Hypothalamus (tissue), 51 donors: ENCODE measurements around the gene CACNA1C.

Experiments used
- DNase-seq, 51 donors: peaks; one replicate each; lab custom pipeline; 2025; lab: John Stamatoyannopoulos, UW

CACNA1C gene

GRCh38 chr12:2393016-2393415 is 340.2 kb downstream of the CACNA1C start:
- peak in 7 of 51 donors; percentile 10 to 31 (median 17) for DNase-seq

GRCh38 chr12:2393996-2394395 is 341.2 kb downstream of the CACNA1C start:
- DNase-seq = no peak

- DNase-seq = peak in 8 of 51 donors; percentile 1 to 31 (median 14)
Observed at GRCh38 chr12:2395354-2395977, 342.7 kb downstream of the CACNA1C start.

DNA sequence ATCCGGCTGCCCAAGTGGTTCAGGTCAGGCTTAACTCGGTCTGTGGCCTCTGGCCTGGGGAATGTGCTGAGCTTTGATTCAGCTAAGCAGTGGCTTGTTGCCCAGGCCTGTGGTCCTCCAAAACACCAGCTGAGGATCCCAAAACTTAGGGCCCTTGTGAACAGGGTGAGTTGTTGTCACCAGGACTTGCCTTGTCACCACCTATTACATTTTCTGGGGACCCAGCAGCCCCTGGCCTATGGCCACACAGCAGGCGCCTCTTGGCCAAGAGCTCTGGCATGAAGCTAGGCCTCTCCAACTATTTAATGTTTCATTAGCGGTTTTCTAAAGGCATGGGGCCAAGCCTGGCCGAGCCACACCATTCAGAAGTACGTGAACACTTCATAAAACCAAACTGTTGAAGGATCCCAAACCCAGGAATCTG is 343.7 kb downstream of the CACNA1C start:
- peak in 3 of 51 donors; percentile 6 to 19 (median 7) for DNase-seq

- DNase-seq = peak in 5 of 51 donors; percentile 7 to 40 (median 21)
Observed at GRCh38 chr12:2397356-2398045, 344.7 kb downstream of the CACNA1C start.

GRCh38 chr12:2401040-2401439 is 348.3 kb downstream of the CACNA1C start:
- no peak for DNase-seq

DNA sequence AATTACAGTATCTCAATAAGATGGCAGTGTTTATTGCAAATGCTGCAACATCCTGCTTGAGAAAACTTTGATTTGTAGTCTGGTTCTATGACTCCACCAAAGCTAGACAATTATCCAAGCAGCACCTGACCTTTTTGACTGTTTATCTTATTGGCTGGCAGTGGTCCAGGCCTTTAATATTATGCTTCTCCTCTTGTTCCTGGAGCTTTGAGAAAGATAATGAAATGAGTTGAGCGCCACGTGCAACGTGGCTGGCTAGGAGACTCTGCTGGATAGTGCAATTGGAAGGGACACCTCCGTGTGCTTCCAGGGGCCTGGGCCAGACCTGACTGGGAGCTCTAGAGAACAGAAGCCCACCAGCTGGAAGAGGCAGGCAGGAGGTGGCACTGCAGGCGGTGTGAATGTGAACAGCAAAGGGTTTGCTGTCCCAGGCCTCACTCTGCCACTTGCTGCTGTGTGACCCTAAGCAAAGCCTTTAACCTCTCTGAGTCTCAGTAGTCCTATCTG is 349.3 kb downstream of the CACNA1C start:
- no peak for DNase-seq

DNA sequence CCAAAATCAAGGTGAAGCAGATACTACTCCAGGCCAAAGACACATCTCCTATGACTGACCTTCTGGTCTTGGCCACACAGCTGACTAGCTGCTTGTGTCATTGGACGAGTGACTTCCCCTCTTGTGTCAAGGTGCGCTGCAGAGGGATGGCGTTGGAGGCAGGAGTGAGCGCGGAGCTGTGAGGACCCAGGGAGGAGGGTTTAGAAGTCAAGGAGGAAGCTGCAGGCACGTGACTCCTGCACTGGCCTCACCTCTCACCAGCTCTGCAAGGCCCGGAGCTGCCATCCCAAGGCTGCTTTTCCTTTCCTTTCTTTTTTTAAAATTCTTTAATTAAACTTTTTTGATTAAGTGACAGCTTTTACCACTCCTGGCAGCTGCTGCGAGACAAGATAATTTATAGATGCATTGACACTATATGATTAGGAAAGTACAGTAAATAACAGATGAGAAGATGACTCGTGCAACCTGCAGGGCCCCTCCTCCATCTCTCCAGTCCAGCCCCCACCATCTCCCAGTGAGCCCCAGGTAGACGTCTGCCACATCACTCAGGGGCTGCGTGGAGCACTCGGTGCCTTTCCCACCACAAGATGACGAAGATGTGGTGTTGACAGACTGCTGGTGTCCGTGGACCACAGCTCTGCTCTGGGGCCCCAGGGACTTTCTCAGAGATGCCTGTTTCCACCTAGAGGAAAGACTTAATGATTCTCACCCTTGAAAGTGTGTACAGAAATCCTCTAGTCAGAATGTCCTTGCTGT is 350.6 kb downstream of the CACNA1C start:
- no peak for DNase-seq

DNA sequence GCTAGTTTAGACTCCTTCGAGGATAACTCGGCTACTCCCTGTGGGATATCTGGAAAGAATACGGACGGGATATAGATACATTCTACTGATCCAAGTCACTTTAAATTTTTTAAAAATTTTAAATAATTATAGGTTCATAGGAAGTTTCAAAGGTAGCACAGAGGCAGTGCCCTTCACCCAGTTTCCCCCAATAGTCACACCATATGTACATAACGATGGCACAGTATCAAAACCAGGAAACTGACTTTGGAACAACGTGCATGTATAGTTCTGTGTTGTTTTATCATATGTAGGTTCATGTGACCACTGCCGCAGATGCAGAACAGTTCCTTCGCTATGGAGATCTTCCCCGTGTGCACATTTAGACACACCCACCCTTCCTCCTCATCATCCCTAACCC is 352.3 kb downstream of the CACNA1C start:
- no peak for DNase-seq

DNA sequence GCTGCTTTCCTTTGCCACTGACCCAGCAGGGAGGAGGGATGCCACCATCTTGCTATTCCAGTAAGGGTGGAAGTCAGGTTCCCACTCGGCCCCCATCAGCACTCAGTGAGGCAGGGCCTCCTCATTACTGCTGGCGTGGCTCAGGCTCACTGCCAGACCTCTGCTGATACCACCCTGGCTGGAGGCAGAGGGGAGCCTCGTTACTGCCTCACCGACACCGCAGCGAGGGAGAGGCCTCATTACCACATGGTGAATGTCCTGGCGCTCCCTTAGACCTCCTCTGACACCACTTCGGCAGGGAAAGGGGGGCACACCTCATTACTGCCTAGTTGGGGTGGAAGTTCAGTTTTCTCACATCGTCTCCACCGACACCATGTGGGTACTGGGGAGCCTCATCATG is 354.1 kb downstream of the CACNA1C start:
- no peak for DNase-seq

DNA sequence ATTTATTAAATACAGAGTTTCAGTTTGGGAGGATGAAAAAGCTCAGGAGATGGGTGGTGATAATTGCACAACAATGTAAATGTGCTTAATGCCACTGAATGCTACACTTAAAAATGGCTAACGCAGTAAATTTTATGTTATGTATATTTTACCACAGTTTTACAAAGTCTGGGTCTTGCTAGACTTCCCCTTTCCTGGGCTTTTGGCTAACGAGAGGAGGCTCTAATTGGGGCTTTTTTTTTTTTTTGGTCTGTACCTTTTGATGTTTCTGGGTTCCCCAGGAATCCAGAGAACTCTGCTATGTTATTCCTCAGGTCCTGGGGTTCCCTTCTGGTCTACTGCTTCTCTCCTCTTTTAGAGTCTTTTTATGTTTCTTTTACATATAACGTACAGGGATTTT is 355.5 kb downstream of the CACNA1C start:
- no peak for DNase-seq

GRCh38 chr12:2409656-2410265 is 357.0 kb downstream of the CACNA1C start:
- DNase-seq = peak in 1 of 51 donors; percentile 54

DNA sequence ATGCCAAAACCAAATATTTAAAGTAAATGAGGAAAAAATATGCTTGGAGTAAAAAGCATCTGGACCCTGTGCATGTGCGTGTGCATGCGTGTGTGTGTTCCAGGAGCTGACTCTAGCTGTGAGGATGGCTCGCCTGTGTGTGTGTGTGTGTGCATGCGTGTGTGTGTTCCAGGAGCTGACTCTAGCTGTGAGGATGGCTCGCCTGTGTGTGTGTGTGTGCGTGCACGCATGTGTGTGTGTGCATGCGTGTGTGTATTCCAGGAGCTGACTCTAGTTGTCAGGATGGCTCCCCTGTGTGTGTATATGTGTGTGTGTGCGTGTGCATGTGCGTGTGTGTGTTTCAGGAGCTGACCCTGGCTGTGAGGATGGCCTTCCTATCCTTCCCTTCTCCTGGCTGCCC is 357.7 kb downstream of the CACNA1C start:
- DNase-seq = no peak

GRCh38 chr12:2411011-2411410 is 358.2 kb downstream of the CACNA1C start:
- no peak for DNase-seq

DNA sequence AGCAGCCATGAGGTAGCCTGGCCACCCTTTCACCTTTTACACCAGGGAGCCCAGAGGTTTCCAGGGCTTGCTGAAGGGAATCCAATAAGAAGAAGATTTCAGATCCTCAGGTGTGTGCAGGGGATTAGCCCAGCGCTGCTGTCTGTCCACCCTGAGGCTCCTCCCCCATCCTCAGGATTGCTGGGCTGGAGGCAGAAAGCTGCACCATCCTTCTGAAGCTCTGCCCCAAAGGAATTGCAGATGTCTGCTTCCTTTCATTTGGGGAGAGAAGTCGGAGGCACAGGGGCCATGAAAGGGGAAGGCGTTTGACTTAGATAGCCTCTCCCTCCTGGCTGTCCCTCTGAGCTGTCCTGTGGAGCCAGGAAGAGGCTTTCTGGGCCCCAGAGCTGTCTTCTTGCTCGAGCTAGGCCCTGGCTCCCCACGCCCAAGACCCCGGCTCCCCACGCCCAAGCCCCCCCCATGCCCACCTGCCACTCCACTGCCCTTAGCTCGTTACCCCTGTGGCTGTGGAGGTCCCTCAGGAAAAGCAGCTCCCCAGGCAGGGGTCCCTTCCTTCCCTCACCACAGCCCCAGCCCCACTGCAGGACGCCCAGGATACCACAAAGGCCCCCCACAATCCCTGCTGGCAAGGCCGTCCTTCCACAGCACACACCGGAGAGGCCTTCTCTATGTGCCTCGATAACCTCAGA is 359.0 kb downstream of the CACNA1C start:
- no peak for DNase-seq

- DNase-seq = no peak
Observed at GRCh38 chr12:2412305-2412643, 359.5 kb downstream of the CACNA1C start.

DNA sequence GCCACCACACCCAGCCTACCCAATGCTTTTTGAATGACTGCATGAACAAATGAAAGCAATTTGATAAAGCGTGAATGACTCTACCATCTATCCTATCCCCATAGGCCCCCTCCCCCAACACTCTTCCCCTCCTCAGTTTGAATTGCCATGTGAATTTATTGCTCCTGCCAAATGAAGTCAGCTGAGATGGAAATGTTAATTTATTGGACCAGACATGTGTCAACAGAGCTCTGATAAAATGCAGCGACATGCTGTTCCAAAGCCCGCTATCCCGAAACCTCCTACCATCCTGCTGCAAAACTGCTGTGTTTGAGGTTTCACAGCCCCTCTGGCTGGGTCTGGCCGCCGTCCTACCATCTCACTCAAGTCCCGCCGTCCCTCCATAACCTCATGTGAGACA is 360.5 kb downstream of the CACNA1C start:
- no peak for DNase-seq

DNA sequence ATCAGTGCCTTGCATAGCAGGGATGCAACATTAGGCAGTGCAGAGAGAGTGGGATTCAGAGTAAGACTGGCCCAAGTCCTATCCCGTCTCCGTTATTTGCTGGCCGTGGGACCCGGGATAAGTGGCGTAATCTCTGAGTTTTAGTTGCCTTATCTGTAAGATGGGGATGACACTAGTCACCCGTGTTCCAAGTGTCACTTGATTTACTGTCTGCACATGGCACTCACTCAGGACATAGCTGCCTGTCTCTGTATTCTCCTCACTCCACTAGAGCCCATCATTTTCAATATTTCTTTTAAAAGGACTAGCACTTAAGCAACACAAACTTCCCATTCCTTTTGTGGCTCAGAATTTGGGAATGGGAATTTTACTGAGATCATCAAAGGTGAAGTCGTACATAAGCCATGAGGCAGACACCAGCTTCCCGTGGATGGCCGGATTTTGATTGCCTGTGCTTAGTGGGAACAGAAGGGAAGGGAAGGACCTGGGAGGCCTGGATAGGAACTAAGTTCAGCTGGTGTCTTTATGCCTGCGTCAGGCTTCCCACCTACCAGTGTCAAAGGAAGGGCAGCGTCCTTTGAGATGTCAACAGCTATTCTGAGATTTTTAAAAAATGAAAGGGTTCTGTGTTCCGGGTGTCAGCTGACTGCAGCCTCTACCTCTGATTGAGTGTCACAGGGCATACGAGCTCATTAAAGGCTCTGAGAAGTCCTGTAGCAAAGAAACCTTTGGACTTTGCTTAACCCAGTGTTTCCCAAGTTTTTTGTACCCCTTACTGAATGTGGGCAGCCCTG is 361.4 kb downstream of the CACNA1C start:
- DNase-seq = no peak

DNA sequence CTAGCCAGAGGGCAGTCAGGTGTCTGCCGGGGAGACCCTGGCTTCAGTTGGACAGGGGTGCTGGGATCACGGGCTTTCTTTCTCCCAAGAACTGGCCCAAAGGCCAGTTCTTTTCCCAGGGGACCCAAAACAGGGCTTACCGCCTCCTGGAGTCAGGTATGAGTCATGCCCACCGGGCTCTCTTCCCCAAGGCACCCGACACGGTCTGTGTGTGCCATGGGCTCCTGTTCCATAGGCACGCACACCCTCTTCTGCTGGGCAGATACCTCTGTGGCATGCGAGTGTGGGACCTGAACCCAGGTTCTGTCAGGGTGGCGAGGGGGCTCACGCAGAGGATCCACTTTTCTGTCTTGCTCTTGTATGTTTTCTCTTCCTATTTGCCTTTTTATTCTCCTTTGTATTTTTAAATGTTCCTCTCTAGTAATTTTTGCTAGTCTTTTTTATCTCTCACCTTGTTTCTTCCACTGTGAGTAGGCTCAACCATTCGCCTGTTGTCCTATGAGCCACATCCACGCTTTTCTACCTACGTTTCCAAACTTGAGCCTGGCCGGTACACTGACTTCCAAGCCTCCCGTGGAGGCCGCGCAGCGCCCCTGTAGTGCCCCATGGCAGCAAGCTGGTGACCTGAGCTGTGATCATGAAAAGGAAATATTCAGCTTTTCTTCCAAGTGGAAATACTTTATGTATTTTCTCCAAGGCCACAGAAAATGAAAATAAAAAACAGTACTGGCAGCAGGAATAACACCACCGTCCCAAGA is 362.2 kb downstream of the CACNA1C start:
- no peak for DNase-seq
